PC-9 (cell line): ENCODE measurements around the gene TAGAP. TPM values are rescaled to one million over a fixed set of nuclear protein-coding genes. Genes with fewer than 3 reads are reported as not detected.
A peak's percentile ranks its signal among the peaks of the same experiment; 100 is the strongest.

ENCODE experiments used
- BruUV-seq: library from RNA; stranded (reverse); fragments of 400-500 nt; replicated peaks from 2 replicates; lab custom pipeline; 2021; lab: Mats Ljungman, UMichigan
- CTCF ChIA-PET: fragments of 300-600 bp; sonication (Branson Sonifier 250); formaldehyde crosslinking; loops from one replicate; lab custom pipeline; 2022; ENCODE audit warnings: antibody characterized with exemption; lab: Charles Lee
- POLR2A ChIA-PET: fragments of 300-600 bp; sonication (Branson Sonifier 250); formaldehyde crosslinking; loops from one replicate; lab custom pipeline; 2022; ENCODE audit warnings: antibody characterized with exemption; ENCODE audit not compliant: unreplicated experiment; lab: Charles Lee
- DNase-seq, 2 experiments: peaks; one replicate each; pipeline versions ENCODE4 v3.0.0 to v3.0.0-alpha.2; 2015 to 2022; ENCODE audit warnings: mixed read lengths in 1 of 2
- H2AFZ ChIP-seq: fragments of 200-600 bp; sonication (generic); 2 replicates; pipeline ENCODE4 v1.8.1; 2017; ENCODE audit warnings: antibody characterized with exemption
- H3F3A ChIP-seq: fragments of 200-600 bp; sonication (generic); 2 replicates; pipeline ENCODE4 v1.8.1; 2017; ENCODE audit warnings: antibody characterized with exemption, mild to moderate bottlenecking, low read depth; ENCODE audit not compliant: insufficient read depth
- H3K27ac ChIP-seq: fragments of 200-600 bp; sonication (generic); 2 replicates; pipeline ENCODE4 v1.6.1; 2016; ENCODE audit warnings: mixed run types
- H3K27me3 ChIP-seq: fragments of 200-600 bp; sonication (generic); 2 replicates; pipeline ENCODE4 v1.6.1; 2016; ENCODE audit warnings: low read depth, mixed run types; ENCODE audit not compliant: insufficient read depth
- H3K36me3 ChIP-seq: fragments of 200-600 bp; sonication (generic); 2 replicates; pipeline ENCODE4 v1.6.1; 2016; ENCODE audit warnings: low read depth, mixed run types
- H3K4me1 ChIP-seq: fragments of 200-600 bp; sonication (generic); replicated peaks from 2 replicates; pipeline ENCODE4 v1.6.1; 2016; ENCODE audit warnings: mixed run types; ENCODE audit not compliant: insufficient read depth
- H3K4me2 ChIP-seq: fragments of 200-600 bp; sonication (generic); 2 replicates; pipeline ENCODE4 v1.6.1; 2017; ENCODE audit warnings: mixed run types
- H3K4me3 ChIP-seq: fragments of 200-600 bp; sonication (generic); 2 replicates; pipeline ENCODE4 v1.6.1; 2016; ENCODE audit warnings: mixed run types
- H3K79me2 ChIP-seq: fragments of 200-600 bp; sonication (generic); 2 replicates; pipeline ENCODE4 v1.6.1; 2017; ENCODE audit warnings: low read depth, mixed run types
- H3K9me2 ChIP-seq: fragments of 200-600 bp; sonication (generic); 2 replicates; pipeline ENCODE4 v1.8.1; 2017; ENCODE audit warnings: mild to moderate bottlenecking; ENCODE audit not compliant: insufficient read depth
- H3K9me3 ChIP-seq: fragments of 200-600 bp; sonication (generic); 2 replicates; pipeline ENCODE4 v1.8.1; 2016; ENCODE audit warnings: low read depth; ENCODE audit not compliant: insufficient read depth
- H4K20me1 ChIP-seq: fragments of 200-600 bp; sonication (generic); 2 replicates; pipeline ENCODE4 v1.8.1; 2017; ENCODE audit not compliant: insufficient read depth
- CTCF ChIP-seq: fragments of 200-600 bp; sonication (generic); conservative IDR thresholded peaks from 2 replicates; pipeline ENCODE4 v1.6.1; 2017; ENCODE audit warnings: mixed run types, antibody characterized with exemption, mild to moderate bottlenecking, moderate library complexity
- EZH2 ChIP-seq: fragments of 200-600 bp; sonication (generic); IDR thresholded peaks from 2 replicates; pipeline ENCODE4 v1.8.0; 2017; ENCODE audit warnings: antibody characterized with exemption, low read depth
- intact Hi-C: fragments of 100-400 bp; cut with micrococcal nuclease; formaldehyde crosslinking; loops from one replicate; pipeline ENCODE4 v1.10.0; 2022; ENCODE audit not compliant: unreplicated experiment
- total RNA-seq: library from RNA; stranded (reverse); gene quantifications from 2 replicates; pipeline ENCODE4 v1.2.3, GENCODE V29; 2021

The TAGAP gene
- total RNA-seq, 1 experiment from 2014 or later, result not detected

GRCh38 chr6:159037756-159038290 is 7.0 kb downstream of the TAGAP start:
- intact Hi-C loops, result no loop called here
- H3K4me3 ChIP-seq, result no peak overlapping the region
- H3K79me2 ChIP-seq, result no peaks in the 10 kb centered on the region
- H3K27ac ChIP-seq, result no peak overlapping the region
- TF ChIP-seq CTCF (no peak), EZH2 (no peak)
- no peaks in the 10 kb centered on the region for H3K36me3 ChIP-seq
- no TSS peak for BruUV-seq
- H3K9me3 ChIP-seq, result no peaks in the 10 kb centered on the region
- no peaks in the 10 kb centered on the region for H3F3A ChIP-seq
- H3K27me3 ChIP-seq, result no peaks in the 10 kb centered on the region
- CTCF ChIA-PET, result interaction anchor here (1.2 kb wide), 1 partner anchor 29 kb away, joined by 4 read pairs; no protein-coding TSS in a partner anchor
- POLR2A ChIA-PET, result no interaction called here
- H3K4me1 ChIP-seq, result peaks cover 14% of the 10 kb centered on the region
- no peak overlapping the region for H3K4me2 ChIP-seq
- DNase-seq, result peak in 1 of 2 experiments; percentile 36
- H2AFZ ChIP-seq, result no peak overlapping the region
- H3K9me2 ChIP-seq, result no peaks in the 10 kb centered on the region
- no peaks in the 10 kb centered on the region for H4K20me1 ChIP-seq

GRCh38 chr6:159036673-159037072 is 8.1 kb downstream of the TAGAP start:
- no peaks in the 10 kb centered on the region for H3K27me3 ChIP-seq
- no peaks in the 10 kb centered on the region for H3K36me3 ChIP-seq
- no peaks in the 10 kb centered on the region for H3F3A ChIP-seq
- no TSS peak for BruUV-seq
- no peak overlapping the region for H3K4me3 ChIP-seq
- H3K79me2 ChIP-seq, result no peaks in the 10 kb centered on the region
- no peak for TF ChIP-seq EZH2
- no peak for TF ChIP-seq CTCF
- no peak overlapping the region for H3K4me2 ChIP-seq
- no peaks in the 10 kb centered on the region for H4K20me1 ChIP-seq
- ChIA-PET POLR2A (no interaction called here), CTCF (no interaction called here)
- DNase-seq, result no peak
- no peak overlapping the region for H3K27ac ChIP-seq
- no peaks in the 10 kb centered on the region for H3K9me3 ChIP-seq
- H3K9me2 ChIP-seq, result no peaks in the 10 kb centered on the region
- H2AFZ ChIP-seq, result no peak overlapping the region
- intact Hi-C loops, result no loop called here
- H3K4me1 ChIP-seq, result peaks cover 14% of the 10 kb centered on the region

GRCh38 chr6:159035891-159036290 is 8.9 kb downstream of the TAGAP start:
- DNase-seq, result no peak
- no peaks in the 10 kb centered on the region for H3K27me3 ChIP-seq
- POLR2A ChIA-PET, result no interaction called here
- BruUV-seq, result no TSS peak
- no peaks in the 10 kb centered on the region for H3F3A ChIP-seq
- no peaks in the 10 kb centered on the region for H3K36me3 ChIP-seq
- no peak overlapping the region for H3K27ac ChIP-seq
- TF ChIP-seq CTCF (no peak), EZH2 (no peak)
- intact Hi-C loops, result no loop called here
- no peak overlapping the region for H2AFZ ChIP-seq
- CTCF ChIA-PET, result no interaction called here
- no peaks in the 10 kb centered on the region for H3K9me3 ChIP-seq
- H3K4me3 ChIP-seq, result no peak overlapping the region
- no peaks in the 10 kb centered on the region for H3K9me2 ChIP-seq
- no peaks in the 10 kb centered on the region for H3K79me2 ChIP-seq
- H3K4me1 ChIP-seq, result peaks cover 14% of the 10 kb centered on the region
- no peaks in the 10 kb centered on the region for H4K20me1 ChIP-seq
- H3K4me2 ChIP-seq, result no peak overlapping the region
